SH-SY5Y (cell line): Measurements from ENCODE around the gene CDCA8.

Source experiments
- GATA2 ChIP-seq: IDR thresholded peaks from 2 replicates; pipeline ENCODE4 v1.6.1; 2011; ENCODE audit warnings: mild to moderate bottlenecking, low read depth, low read length
- GATA3 ChIP-seq: IDR thresholded peaks from 2 replicates; pipeline ENCODE4 v1.6.1; 2011; ENCODE audit warnings: low read depth, mild to moderate bottlenecking, low read length, moderate library complexity

DNA sequence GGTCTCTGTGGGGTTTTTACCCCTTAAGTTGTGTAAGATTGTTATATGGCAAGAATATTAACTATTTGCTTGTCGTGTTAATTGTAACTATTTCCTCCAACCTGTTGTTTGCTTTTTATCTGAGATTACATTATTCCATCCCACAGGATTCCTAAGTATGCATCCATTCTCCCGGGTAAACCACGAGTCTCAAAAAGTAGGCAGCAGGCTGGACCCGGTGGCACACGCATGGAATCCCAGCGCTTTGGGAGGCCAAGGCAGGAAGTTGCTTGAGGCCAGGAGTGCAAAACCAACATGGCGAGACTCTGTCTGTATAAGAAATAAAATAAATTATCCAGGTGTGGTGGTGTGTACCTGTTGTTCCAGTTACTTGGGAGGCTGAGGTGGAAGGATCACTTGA is 45.0 kb upstream of the CDCA8 start:
- TF ChIP-seq GATA3 (no peak), GATA2 (no peak)
